Keratinocyte (primary cell): ENCODE results near the gene FCER2. TPM values are rescaled to one million over a fixed set of nuclear protein-coding genes. Genes with fewer than 3 reads are reported as not detected.

Source experiments
- DNase-seq: peaks from one replicate; pipeline ENCODE4 v3.0.0-alpha.2; 2011; ENCODE audit warnings: low read depth, missing footprints, low spot score
- FAIRE-seq: peaks from 2 replicates; lab custom pipeline; 2011; peaks lifted over from hg19 to GRCh38; lab: Jason Lieb, UNC
- H2AFZ ChIP-seq: 2 replicates; pipeline ENCODE4 v1.6.0; 2012; ENCODE audit warnings: low read length, control low read depth, inconsistent platforms; ENCODE audit not compliant: control insufficient read depth
- H3K27ac ChIP-seq: 2 replicates; pipeline ENCODE4 v1.5.1; 2011; ENCODE audit warnings: low read length; ENCODE audit not compliant: control insufficient read depth, insufficient read depth
- H3K27me3 ChIP-seq: 3 replicates; pipeline ENCODE4 v1.6.0; 2011; ENCODE audit warnings: low read length; ENCODE audit not compliant: control insufficient read depth, insufficient read depth; ENCODE audit errors: extremely low read depth
- H3K36me3 ChIP-seq, 2 experiments: 2 replicates in 1 of 2; 3 replicates in 1 of 2; pipeline ENCODE4 v1.5.1; 2011; ENCODE audit warnings: low read length in 2 of 2, mild to moderate bottlenecking in 1 of 2; ENCODE audit not compliant: control insufficient read depth in 2 of 2, insufficient read depth in 2 of 2; ENCODE audit errors: extremely low read depth in 1 of 2
- H3K4me1 ChIP-seq: 3 replicates; pipeline ENCODE4 v1.5.1; 2011; ENCODE audit warnings: low read length; ENCODE audit not compliant: control insufficient read depth, insufficient read depth; ENCODE audit errors: extremely low read depth
- H3K4me2 ChIP-seq: 3 replicates; pipeline ENCODE4 v1.6.0; 2011; ENCODE audit warnings: low read depth, low read length; ENCODE audit not compliant: control insufficient read depth, insufficient read depth; ENCODE audit errors: extremely low read depth
- H3K4me3 ChIP-seq, 3 experiments: fragments of 200-600 bp in 1 of 3; sonication (generic) in 1 of 3; 2 replicates in 2 of 3; 3 replicates in 1 of 3; pipeline ENCODE4 v1.5.1; 2011 to 2016; ENCODE audit warnings: low read length in 3 of 3, mild to moderate bottlenecking in 3 of 3, control low read depth in 2 of 3, inconsistent platforms in 1 of 3, low read depth in 1 of 3, mixed read lengths in 1 of 3, mixed run types in 1 of 3, moderate library complexity in 1 of 3; ENCODE audit not compliant: control insufficient read depth in 2 of 3, insufficient read depth in 2 of 3; ENCODE audit errors: extremely low read depth in 1 of 3
- H3K79me2 ChIP-seq: 2 replicates; pipeline ENCODE4 v1.6.0; 2012; ENCODE audit warnings: low read length; ENCODE audit not compliant: control insufficient read depth, insufficient read depth
- H3K9ac ChIP-seq: 3 replicates; pipeline ENCODE4 v1.6.0; 2011; ENCODE audit warnings: low read length; ENCODE audit not compliant: control insufficient read depth, insufficient read depth; ENCODE audit errors: extremely low read depth
- H3K9me1 ChIP-seq: 3 replicates; pipeline ENCODE4 v1.6.0; 2011; ENCODE audit warnings: low read length; ENCODE audit not compliant: control insufficient read depth, insufficient read depth; ENCODE audit errors: extremely low read depth
- H3K9me3 ChIP-seq: 2 replicates; pipeline ENCODE4 v1.5.1; 2012; ENCODE audit warnings: low read depth, low read length; ENCODE audit not compliant: control insufficient read depth
- H4K20me1 ChIP-seq: 3 replicates; pipeline ENCODE4 v1.6.0; 2011; ENCODE audit warnings: low read length; ENCODE audit not compliant: control insufficient read depth, insufficient read depth; ENCODE audit errors: extremely low read depth
- CTCF ChIP-seq, 3 experiments: IDR thresholded peaks in 1 of 3; conservative IDR thresholded peaks in 1 of 3; optimal IDR thresholded peaks in 1 of 3; 2 replicates in 2 of 3; 3 replicates in 1 of 3; pipeline versions ENCODE3 to v1.5.1; 2011; ENCODE audit warnings: low read length in 3 of 3, mild to moderate bottlenecking in 3 of 3, moderate library complexity in 2 of 3, control low read depth in 1 of 3, inconsistent platforms in 1 of 3; ENCODE audit not compliant: insufficient read depth in 2 of 3; ENCODE audit errors: extremely low read depth in 1 of 3
- EZH2 ChIP-seq: IDR thresholded peaks from one replicate; pipeline ENCODE4 v1.6.1; 2012; ENCODE audit warnings: inconsistent platforms, mild to moderate bottlenecking, low read length, moderate library complexity
- dilution Hi-C: fragments of 300-500 bp; cut with MboI; formaldehyde crosslinking; loops from one replicate; pipeline ENCODE4 v1.7.0; 2020; ENCODE audit warnings: low sequenced_read_pairs; ENCODE audit not compliant: extremely low pct_ligation_motif_present
- polyA plus RNA-seq, 5 experiments: library from polyadenylated mRNA; depleted of rRNA in 3 of 5; stranded (reverse) in 3 of 5; stranded (forward) in 1 of 5; unstranded in 1 of 5; fragments of >200 nt; gene quantifications; 1 replicate in 1 of 5; 2 replicates in 3 of 5; 3 replicates in 1 of 5; pipeline versions ENCODE4 v1.2.1 to v1.2.3, GENCODE V29; 2011 to 2012; ENCODE audit warnings: missing spikeins in 2 of 5, low read depth in 1 of 5, low replicate concordance in 1 of 5

The FCER2 gene
- polyA plus RNA-seq, 1 donor (not counting 4 experiments of a cell fraction or from before 2014, with no cell fraction given) = not detected

GRCh38 chr19:7643031-7643415 is 58.9 kb downstream of the FCER2 start:
- H3K4me1 ChIP-seq = no peaks in the 10 kb centered on the region
- no peak for FAIRE-seq
- H3K4me3 ChIP-seq = no peak overlapping the region
- DNase-seq = no peak
- no peaks in the 10 kb centered on the region for H4K20me1 ChIP-seq
- TF ChIP-seq CTCF (optimal IDR thresholded peaks at IDR 0.05 in 1 of 3, IDR thresholded peaks at IDR 0.05 in 1 of 3, conservative IDR thresholded peaks at IDR 0.05 in 1 of 3; ENCODE audit: extremely low read depth in 1 of 3, insufficient read depth in 2 of 3, low read length in 3 of 3) (no peak), EZH2 (no peak)
- peaks cover 9 to 21% of the 10 kb centered on the region in 2 experiments for H3K36me3 ChIP-seq
- no peak overlapping the region for H3K27ac ChIP-seq
- H3K9ac ChIP-seq = no peak overlapping the region
- dilution Hi-C loops = no loop called here
- H3K4me2 ChIP-seq = no peak overlapping the region
- peaks cover 9% of the 10 kb centered on the region for H3K79me2 ChIP-seq
- H3K9me1 ChIP-seq = no peaks in the 10 kb centered on the region
- H3K27me3 ChIP-seq = no peaks in the 10 kb centered on the region
- H3K9me3 ChIP-seq = no peaks in the 10 kb centered on the region
- no peak overlapping the region for H2AFZ ChIP-seq

GRCh38 chr19:7642295-7643030 is 59.5 kb downstream of the FCER2 start:
- Histone ChIP-seq H3K27me3 (no peaks in the 10 kb centered on the region), H3K4me1 (peaks cover 3% of the 10 kb centered on the region), H3K9me1 (no peaks in the 10 kb centered on the region), H3K36me3 (peaks cover 9 to 19% of the 10 kb centered on the region in 2 experiments), H3K27ac (no peak overlapping the region), H3K79me2 (peaks cover 14% of the 10 kb centered on the region), H3K9ac (no peak overlapping the region), H4K20me1 (no peaks in the 10 kb centered on the region), H3K9me3 (no peaks in the 10 kb centered on the region), H3K4me2 (no peak overlapping the region), H3K4me3 (no peak overlapping the region), H2AFZ (no peak overlapping the region)
- TF ChIP-seq CTCF (optimal IDR thresholded peaks at IDR 0.05 in 1 of 3, IDR thresholded peaks at IDR 0.05 in 1 of 3, conservative IDR thresholded peaks at IDR 0.05 in 1 of 3; ENCODE audit: extremely low read depth in 1 of 3, insufficient read depth in 2 of 3, low read length in 3 of 3) = no peak
- TF ChIP-seq EZH2 = no peak
- dilution Hi-C loops = no loop called here
- no peak for FAIRE-seq
- no peak for DNase-seq
